NCI-H1092 treated with DMSO at 0.1 percent for 48 hours (cell line): Measurements from ENCODE around the gene NDUFB2.
A peak's percentile ranks its signal among the peaks of the same experiment; 100 is the strongest.
"Not testable (repeated sequence)": the region's sequence is repeated elsewhere in the genome, so short reads cannot be mapped to it uniquely, and the experiment has no call there.

Experiments used
- DNase-seq: peaks from one replicate; lab custom pipeline; 2025; lab: John Stamatoyannopoulos, UW

The NDUFB2 gene

DNA sequence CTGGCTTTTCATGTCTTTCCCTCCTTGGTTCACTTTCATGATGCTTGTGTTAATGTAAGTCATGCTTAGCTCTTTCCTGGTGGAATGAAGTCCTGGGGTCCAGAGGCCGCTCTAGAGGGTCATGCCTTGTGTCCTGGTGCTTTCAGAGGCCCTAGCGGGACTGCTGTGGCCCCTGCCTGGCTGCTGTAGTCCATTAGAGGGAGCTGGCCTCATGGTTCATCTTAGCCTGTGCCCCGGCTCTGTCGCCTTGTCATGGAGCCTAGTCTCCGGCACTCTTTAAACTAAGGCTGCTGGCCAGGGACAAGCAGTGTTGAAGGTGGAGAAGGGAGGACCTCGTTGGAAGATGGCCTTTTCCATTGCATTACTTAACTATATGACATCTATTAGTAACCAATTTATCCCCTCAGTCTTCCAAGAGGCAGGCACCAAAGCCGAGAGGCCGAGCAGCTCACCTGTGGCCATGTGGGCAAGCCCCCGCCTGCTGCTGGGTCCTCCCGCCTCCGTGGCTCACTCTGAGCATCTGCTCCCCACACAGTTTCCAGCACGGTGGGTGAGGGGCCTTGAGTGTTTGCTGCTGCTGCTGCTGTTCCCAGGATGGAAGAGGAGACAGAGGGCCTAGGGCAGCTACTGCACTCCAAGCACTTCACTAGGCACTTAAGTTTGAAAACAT is 5.0 kb upstream of the NDUFB2 start:
- DNase-seq: no peak

DNA sequence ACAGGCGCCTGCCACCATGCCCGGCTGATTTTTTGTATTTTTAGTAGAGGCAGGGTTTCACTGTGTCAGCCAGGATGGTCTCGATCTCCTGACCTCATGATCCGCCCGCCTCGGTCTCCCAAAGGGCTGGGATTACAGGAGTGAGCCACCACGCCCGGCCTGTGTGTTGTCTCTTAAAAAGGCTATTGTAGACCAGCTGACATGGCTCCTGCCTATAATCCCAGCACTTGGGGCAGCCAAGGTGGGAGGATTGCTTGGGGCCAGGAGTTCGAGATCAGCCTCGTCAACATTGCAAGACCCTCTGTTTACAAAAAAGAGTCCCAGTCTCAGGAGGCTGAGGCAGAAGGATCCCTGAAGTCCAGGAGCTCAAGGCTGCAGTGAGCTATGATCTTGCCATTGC is 2.7 kb upstream of the NDUFB2 start:
- not testable (repeated sequence) for DNase-seq

- no peak for DNase-seq
Measured at GRCh38 chr7:140694592-140694991, 1.9 kb upstream of the NDUFB2 start.

- DNase-seq: no peak
Measured at GRCh38 chr7:140695381-140695780, 1.1 kb upstream of the NDUFB2 start.

DNA sequence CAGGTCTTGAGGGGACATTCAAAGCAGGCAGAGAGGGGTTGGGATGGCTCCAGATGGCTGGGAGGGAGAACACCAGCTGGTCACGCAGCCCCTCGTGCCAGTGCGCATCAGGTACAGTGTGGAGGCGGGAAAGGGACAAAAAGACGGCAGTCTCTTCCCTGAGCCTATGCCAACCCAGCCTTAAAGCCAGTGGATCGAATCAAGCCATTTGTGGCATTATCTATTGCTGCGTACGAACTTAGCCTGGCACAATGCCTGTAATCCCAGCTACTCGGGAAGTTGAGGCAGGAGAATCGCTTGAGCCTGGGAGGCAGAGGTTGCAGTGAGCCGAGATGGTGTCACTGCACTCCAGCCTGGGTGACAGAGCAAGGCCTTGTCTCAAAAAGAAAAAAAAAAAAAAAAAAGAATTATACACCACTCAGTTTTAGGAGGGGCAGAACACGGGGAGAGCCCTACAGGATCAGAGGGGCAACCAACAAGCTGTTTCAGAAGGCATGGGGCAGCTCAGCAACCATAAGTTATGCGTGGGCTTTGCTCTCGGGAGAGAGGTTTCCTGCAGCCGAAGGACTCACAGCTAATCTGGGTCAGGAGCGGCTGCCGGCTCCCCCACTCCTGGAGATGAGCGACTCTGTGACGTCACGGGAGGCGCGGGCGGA is 356 bp upstream of the NDUFB2 start:
- peak; percentile 93 for DNase-seq

GRCh38 chr7:140697447-140698143 is 1.1 kb downstream of the NDUFB2 start:
- no peak for DNase-seq

DNA sequence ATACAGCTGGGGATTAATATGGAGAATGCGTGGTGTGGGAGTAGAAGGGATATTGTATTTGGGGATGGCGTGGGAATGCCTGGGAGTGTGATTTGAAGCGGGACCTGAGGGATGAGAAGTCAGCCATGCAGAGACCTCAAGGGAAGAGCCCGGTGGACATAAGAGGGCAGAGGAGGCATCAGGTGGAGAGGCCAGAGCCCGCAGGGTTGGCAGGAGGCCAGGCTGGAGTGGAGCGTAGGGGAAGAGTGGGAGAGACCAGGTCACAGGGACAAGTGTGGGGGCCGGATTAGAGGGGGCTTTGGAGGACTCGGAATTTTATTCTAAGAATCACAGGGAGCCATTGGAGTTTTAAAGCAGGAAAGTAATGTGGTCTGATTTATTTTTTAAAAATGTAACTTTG is 2.0 kb downstream of the NDUFB2 start:
- no peak for DNase-seq

DNA sequence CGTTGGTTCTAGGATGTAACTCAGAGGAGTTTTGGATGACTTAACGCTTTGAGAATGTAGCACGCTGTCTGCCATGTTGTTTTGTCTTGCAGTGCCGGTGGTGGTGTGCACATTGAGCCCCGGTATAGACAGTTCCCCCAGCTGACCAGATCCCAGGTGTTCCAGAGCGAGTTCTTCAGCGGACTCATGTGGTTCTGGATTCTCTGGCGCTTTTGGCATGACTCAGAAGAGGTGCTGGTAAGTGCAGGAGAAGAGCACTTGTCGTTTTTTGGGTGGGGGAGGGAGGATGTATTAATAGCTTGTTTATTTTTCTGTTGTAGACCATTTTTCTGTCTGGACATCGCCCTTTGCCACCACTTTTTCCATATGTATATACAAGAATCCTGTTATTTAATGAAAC is 6.3 kb downstream of the NDUFB2 start:
- no peak for DNase-seq

DNA sequence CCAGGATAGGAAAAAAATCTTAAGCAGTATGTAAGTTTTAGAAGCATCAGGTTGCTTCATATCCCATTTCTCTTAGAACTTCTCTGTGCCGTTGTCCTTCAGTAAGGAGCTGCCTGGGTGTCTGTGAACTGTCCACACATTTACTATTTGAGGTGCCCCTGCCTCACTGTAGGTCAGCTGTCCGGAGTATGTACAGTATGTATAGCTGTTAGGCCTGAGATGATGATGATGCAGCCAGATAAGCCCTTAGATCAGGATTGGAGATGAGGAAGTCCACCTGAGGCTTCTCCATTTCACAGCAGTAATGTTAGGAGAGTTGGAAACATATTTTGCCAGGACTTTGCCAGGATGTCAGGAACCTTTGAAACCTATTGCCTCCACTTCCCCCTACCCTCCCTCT is 7.7 kb downstream of the NDUFB2 start:
- DNase-seq: no peak

GRCh38 chr7:140707132-140707531 is 10.6 kb downstream of the NDUFB2 start:
- DNase-seq: no peak

GRCh38 chr7:140708764-140709163 is 12.3 kb downstream of the NDUFB2 start:
- not testable (repeated sequence) for DNase-seq

DNA sequence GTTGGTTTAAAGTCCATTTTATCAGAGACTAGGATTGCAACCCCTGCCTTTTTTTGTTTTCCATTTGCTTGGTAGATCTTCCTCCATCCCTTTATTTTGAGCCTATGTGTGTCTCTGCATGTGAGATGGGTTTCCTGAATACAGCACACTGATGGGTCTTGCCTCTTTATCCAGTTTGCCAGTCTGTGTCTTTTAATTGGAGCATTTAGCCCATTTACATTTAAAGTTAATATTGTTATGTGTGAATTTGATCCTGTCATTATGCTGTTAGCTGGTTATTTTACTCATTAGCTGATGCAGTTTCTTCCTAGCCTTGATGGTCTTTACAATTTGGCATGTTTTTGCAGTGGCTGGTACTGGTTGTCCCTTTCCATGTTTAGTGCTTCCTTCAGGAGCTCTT is 15.9 kb downstream of the NDUFB2 start:
- DNase-seq: not testable (repeated sequence)

- no peak for DNase-seq
Measured at GRCh38 chr7:140714331-140715040, 18.0 kb downstream of the NDUFB2 start.

- peak; percentile 55 for DNase-seq
Measured at GRCh38 chr7:140719721-140720120, 23.2 kb downstream of the NDUFB2 start.

- DNase-seq: no peak
Measured at GRCh38 chr7:140722254-140722653, 25.7 kb downstream of the NDUFB2 start.

DNA sequence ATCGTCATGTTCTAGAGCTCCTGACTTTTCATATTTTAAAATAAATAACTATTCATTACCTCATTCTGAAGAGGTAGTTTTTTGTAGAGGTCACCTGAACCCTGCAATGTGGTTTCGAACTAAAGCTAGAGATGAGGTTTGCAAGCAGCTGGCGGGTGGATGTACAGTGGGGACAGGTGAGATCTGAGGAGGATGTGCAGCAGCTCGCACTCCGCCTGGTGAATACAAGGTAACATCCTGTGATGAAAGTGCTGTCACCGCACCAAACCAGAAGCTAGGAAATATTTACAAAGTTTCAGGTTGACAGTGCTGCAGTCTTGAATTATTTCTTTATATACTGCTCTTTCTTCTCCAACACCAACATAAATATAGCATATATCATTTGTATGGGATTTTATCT is 26.5 kb downstream of the NDUFB2 start:
- DNase-seq: no peak

DNA sequence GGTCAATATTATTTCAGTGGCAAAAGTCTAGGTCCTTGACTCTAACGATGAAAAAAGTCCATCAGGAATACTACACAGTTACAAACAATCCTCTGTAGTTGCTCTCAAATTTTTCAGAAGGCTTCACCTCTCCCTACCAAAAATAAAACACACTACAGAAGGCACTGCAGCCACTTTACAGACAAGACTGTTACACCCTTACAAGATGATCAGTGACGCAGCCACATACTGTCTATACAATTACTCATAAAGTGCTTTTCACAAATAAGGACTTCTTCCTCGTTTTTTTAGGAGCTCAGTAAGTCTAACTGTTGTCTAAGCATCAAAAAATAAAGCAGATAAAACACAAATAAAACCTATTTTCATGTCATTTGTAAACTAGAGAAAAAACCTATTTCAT is 27.1 kb downstream of the NDUFB2 start:
- DNase-seq: no peak

GRCh38 chr7:140724706-140725105 is 28.2 kb downstream of the NDUFB2 start:
- DNase-seq: no peak

DNA sequence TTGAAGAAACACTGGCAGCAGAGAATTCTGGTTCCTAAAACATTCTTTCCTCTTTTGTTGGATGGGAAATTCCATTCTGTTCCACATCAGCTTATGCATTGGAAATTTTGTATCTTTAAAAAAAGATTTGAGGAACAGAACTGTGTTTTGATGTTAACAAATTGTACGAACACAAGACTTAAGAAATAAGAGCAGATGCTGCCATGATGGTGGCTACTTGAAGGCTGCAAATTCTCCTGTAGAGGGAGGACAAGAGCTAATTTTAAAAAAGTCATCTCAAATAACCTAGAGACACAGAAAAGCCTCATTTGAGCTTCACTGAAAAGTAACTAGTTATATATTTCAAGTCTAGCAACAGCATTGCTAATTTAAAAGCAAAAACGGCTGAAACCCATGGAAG is 29.8 kb downstream of the NDUFB2 start:
- peak; percentile 11 for DNase-seq

DNA sequence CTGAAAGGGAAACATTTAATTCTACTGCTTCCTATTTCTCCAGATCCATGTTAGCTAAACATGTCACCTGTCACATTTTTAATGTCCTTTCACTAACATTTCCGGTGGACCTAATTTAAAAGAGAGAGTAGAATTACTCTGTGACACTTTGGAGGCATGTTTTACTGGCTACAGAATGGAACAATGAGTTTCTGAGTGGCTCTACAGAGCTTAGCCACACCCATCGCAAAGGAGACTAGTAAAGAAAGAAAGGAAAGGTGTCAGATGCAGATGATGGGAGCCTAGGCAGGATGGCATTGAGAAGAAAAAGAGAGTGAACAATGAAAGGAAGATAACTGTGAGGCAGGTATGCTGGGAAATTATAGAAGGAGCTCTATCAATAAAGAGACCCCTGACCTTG is 35.9 kb downstream of the NDUFB2 start:
- DNase-seq: no peak

GRCh38 chr7:140734096-140734495 is 37.6 kb downstream of the NDUFB2 start:
- DNase-seq: no peak

GRCh38 chr7:140734729-140735128 is 38.2 kb downstream of the NDUFB2 start:
- DNase-seq: no peak

DNA sequence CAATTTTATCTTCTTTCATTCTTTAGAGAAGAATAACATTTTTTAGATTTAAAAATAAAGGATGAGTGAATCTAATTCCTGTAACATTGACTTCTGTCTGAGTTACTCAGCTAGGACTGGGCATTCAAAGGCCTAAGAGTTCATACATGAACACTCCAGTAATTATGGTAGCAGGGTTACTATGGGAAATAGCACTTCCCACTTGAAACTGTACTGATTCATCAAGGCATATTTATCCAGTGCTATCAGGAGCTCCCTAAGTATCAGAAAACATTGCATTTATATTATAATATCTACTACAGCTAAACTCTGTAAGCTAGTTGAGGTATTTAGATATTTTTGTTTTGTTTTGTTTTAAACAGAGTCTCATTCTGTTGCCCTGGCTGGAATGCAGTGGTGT is 41.8 kb downstream of the NDUFB2 start:
- DNase-seq: no peak
